PC-3 (cell line): Measurements from ENCODE around the gene CAPN13. TPM values are rescaled to one million over a fixed set of nuclear protein-coding genes. Genes with fewer than 3 reads are reported as not detected.

Source experiments
- ATAC-seq: fragments of 200-7000 bp; cut with Tn5 transposase; 2 replicates; pipeline ENCODE4 v1.9.1; 2020; ENCODE audit warnings: mild to moderate bottlenecking, moderate library complexity
- BruUV-seq: library from RNA; stranded (reverse); fragments of 400-500 nt; replicated peaks from 2 replicates; lab custom pipeline; 2021; lab: Mats Ljungman, UMichigan
- CTCF ChIA-PET: fragments of 300-600 bp; sonication (Branson Sonifier 250); formaldehyde crosslinking; loops from one replicate; lab custom pipeline; 2022; ENCODE audit warnings: antibody characterized with exemption; lab: Charles Lee
- POLR2A ChIA-PET: fragments of 300-600 bp; sonication (Branson Sonifier 250); formaldehyde crosslinking; loops from one replicate; lab custom pipeline; 2022; ENCODE audit warnings: antibody characterized with exemption; ENCODE audit not compliant: unreplicated experiment; lab: Charles Lee
- DNase-seq: peaks from one replicate; pipeline ENCODE4 v3.0.0-alpha.2; 2015
- H2AFZ ChIP-seq: fragments of 300-600 bp; sonication (generic); 2 replicates; pipeline ENCODE4 v1.6.0; 2016; ENCODE audit warnings: antibody characterized with exemption, low read length
- H3F3A ChIP-seq: fragments of 300-600 bp; sonication (generic); one replicate; pipeline ENCODE4 v1.6.0; 2017; ENCODE audit warnings: antibody characterized with exemption, low read length, control low read depth, mild to moderate bottlenecking; ENCODE audit not compliant: unreplicated experiment
- H3K27ac ChIP-seq: fragments of 300-600 bp; sonication (generic); 2 replicates; pipeline ENCODE4 v1.5.1; 2016; ENCODE audit warnings: mild to moderate bottlenecking, low read length
- H3K27me3 ChIP-seq: fragments of 300-600 bp; sonication (generic); 2 replicates; pipeline ENCODE4 v1.6.1; 2016; ENCODE audit warnings: low read length, mixed read lengths
- H3K36me3 ChIP-seq: fragments of 300-600 bp; sonication (generic); 2 replicates; pipeline ENCODE4 v1.6.1; 2016; ENCODE audit warnings: low read depth, mixed run types, low read length, mixed read lengths
- H3K4me1 ChIP-seq: fragments of 300-600 bp; sonication (generic); 2 replicates; pipeline ENCODE4 v1.5.1; 2016; ENCODE audit warnings: low read length; ENCODE audit not compliant: insufficient read depth
- H3K4me2 ChIP-seq: fragments of 300-600 bp; sonication (generic); 2 replicates; pipeline ENCODE4 v1.6.0; 2016; ENCODE audit warnings: low read length
- H3K4me3 ChIP-seq: fragments of 300-600 bp; sonication (generic); 2 replicates; pipeline ENCODE4 v1.5.1; 2016; ENCODE audit warnings: mild to moderate bottlenecking, low read length, mixed read lengths
- H3K79me2 ChIP-seq: fragments of 300-600 bp; sonication (generic); 2 replicates; pipeline ENCODE4 v1.6.1; 2017; ENCODE audit warnings: low read length, mixed read lengths
- H3K9ac ChIP-seq: fragments of 300-600 bp; sonication (generic); 2 replicates; pipeline ENCODE4 v1.6.0; 2016; ENCODE audit warnings: mild to moderate bottlenecking, low read length
- H3K9me2 ChIP-seq: fragments of 300-600 bp; sonication (generic); replicated peaks from 2 replicates; pipeline ENCODE4 v1.6.1; 2016; ENCODE audit warnings: mixed run types, low read length, mixed read lengths
- H3K9me3 ChIP-seq: fragments of 300-600 bp; sonication (generic); 2 replicates; pipeline ENCODE4 v1.6.1; 2016; ENCODE audit warnings: low read length, mixed read lengths
- H4K20me1 ChIP-seq: fragments of 300-600 bp; sonication (generic); 2 replicates; pipeline ENCODE4 v1.6.1; 2016; ENCODE audit warnings: low read length, mixed read lengths
- CTCF ChIP-seq: fragments of 300-600 bp; sonication (generic); conservative IDR thresholded peaks from 2 replicates; pipeline ENCODE4 v1.5.1; 2017; ENCODE audit warnings: antibody characterized with exemption, low read depth, mild to moderate bottlenecking, low read length
- EZH2 ChIP-seq: fragments of 300-600 bp; sonication (generic); IDR thresholded peaks from one replicate; pipeline ENCODE4 v1.6.1; 2017; ENCODE audit warnings: antibody characterized with exemption, mild to moderate bottlenecking, low read length; ENCODE audit not compliant: unreplicated experiment
- EZH2phosphoT487 ChIP-seq: fragments of 300-600 bp; sonication (generic); IDR thresholded peaks from 2 replicates; pipeline ENCODE4 v1.6.1; 2018; ENCODE audit warnings: mild to moderate bottlenecking, antibody characterized with exemption, low read length, borderline replicate concordance
- intact Hi-C: fragments of 100-400 bp; cut with micrococcal nuclease; formaldehyde crosslinking; loops from 2 replicates; pipeline ENCODE4 v1.9.0; 2023
- total RNA-seq: library from RNA; depleted of rRNA; stranded (reverse); fragments of >200 nt; gene quantifications from 2 replicates; pipeline ENCODE4 v1.2.3, GENCODE V29; 2014

CAPN13 gene
- total RNA-seq, 1 experiment from 2014 or later = 0.44 TPM

DNA sequence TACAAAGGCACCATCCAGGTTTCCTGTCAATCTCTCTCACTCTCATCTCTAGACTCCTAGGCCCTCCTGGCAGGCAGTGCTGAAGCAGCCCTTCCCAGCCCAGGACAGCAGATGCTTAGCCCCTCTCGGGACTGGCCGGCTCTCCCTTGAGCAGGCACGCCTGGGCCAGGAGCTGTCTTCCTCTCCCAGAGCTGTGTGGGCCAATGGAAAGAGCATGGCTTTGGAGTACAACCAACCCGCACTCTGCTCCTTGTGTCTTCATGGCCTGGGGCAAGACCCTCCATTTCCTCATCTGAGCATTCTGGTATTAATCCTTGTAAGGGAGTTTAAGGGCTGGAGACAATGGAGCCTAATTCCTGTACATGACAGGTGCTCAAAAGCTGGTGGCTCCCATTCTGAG lies 97.2 kb downstream of the CAPN13 start:
- Histone ChIP-seq H3K4me1 (no peaks in the 10 kb centered on the region; the same call in 1 of the 2 replicates), H3K4me2 (no peak overlapping the region), H3K4me3 (no peak overlapping the region), H3K27ac (no peak overlapping the region), H3K9me2 (no peaks in the 10 kb centered on the region), H2AFZ (no peak overlapping the region), H3F3A (no peaks in the 10 kb centered on the region), H3K79me2 (no peaks in the 10 kb centered on the region), H4K20me1 (no peaks in the 10 kb centered on the region), H3K9me3 (no peaks in the 10 kb centered on the region), H3K36me3 (no peaks in the 10 kb centered on the region; the same call in 1 of the 2 replicates), H3K9ac (no peak overlapping the region), H3K27me3 (no peaks in the 10 kb centered on the region)
- intact Hi-C loops = loop anchor here (10.0 kb wide), 1 partner anchor 1015 kb away; no protein-coding TSS in a partner anchor
- POLR2A ChIA-PET = no interaction called here
- no TSS peak for BruUV-seq
- CTCF ChIA-PET = no interaction called here
- ATAC-seq = no peak
- TF ChIP-seq CTCF (no peak), EZH2 (no peak), EZH2phosphoT487 (no peak)
- DNase-seq = no peak

DNA sequence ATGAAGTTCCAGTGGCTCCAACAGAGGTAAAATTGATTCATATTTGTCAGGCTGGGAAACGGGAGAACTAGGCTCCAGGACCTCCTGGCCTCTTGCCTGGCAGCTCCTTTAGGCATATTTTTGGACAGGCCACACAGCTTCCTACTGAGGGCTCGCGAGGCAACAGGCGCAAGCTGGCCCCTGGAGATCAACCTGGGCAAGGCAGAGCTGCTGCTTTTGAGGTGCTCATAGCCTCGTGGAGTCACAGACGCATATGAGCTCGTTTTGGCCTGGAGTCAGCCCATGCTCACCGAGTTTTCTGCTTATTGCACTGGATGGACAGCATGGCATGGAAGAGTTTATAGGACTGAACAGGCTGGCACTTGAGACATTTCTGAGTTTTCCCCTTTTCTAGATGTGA lies 97.7 kb downstream of the CAPN13 start:
- no peaks in the 10 kb centered on the region for H3K27me3 ChIP-seq
- H3K4me2 ChIP-seq = no peak overlapping the region
- H3K9me3 ChIP-seq = no peaks in the 10 kb centered on the region
- H3K9me2 ChIP-seq = no peaks in the 10 kb centered on the region
- no peaks in the 10 kb centered on the region; the same call in 1 of the 2 replicates for H3K4me1 ChIP-seq
- no peaks in the 10 kb centered on the region for H3F3A ChIP-seq
- DNase-seq = no peak
- BruUV-seq = no TSS peak
- intact Hi-C loops = loop anchor here (5.0 to 10.0 kb wide), 2 partner anchors 135 to 617 kb away; no protein-coding TSS in a partner anchor
- H3K79me2 ChIP-seq = no peaks in the 10 kb centered on the region
- TF ChIP-seq EZH2phosphoT487 = no peak
- TF ChIP-seq CTCF = no peak
- no peak for TF ChIP-seq EZH2
- no peaks in the 10 kb centered on the region for H4K20me1 ChIP-seq
- POLR2A ChIA-PET = no interaction called here
- ATAC-seq = no peak
- H3K4me3 ChIP-seq = no peak overlapping the region
- CTCF ChIA-PET = no interaction called here
- no peak overlapping the region for H3K9ac ChIP-seq
- H3K27ac ChIP-seq = no peak overlapping the region
- H3K36me3 ChIP-seq = no peaks in the 10 kb centered on the region; the same call in 1 of the 2 replicates
- no peak overlapping the region for H2AFZ ChIP-seq

DNA sequence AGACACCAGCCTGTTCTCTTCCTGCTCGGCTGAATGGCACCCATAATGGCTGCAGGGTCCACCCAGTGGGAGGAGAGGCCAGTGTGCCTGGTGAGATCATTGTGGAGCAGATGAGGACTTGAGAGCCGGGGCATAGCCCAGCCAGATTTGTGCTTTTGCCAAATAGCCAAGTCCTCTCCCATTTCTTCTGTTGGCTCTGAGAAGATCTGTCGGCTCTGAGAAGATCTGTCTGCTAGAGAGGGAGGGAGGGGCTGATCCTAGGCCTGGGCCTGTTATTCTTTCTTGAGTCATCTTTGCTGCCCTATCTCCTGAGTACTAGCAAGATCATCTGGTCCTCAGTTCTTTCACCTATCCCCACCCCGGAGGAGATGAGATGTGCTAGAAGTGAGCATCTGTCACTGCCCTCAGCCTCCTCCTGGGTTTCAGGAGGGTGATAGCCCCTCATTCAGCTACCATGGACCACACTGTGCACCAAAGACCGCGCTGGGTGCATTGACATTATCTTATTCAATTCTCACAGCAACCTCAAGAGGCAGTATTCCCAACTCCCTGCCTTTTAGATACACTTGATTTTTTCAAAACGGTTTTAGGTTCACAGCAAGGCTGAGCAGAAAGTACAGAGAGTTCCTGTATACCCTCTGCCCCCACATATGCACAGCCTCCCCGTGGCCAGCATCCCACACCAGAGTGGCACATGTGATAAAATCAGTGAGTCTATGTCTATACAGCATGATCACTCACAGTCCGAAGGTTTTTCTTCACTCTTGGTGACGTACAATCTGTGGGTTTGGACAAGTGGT lies 98.6 kb downstream of the CAPN13 start:
- TF ChIP-seq CTCF (peak; percentile 46), EZH2phosphoT487 (no peak), EZH2 (no peak)
- Histone ChIP-seq H3K36me3 (no peaks in the 10 kb centered on the region; the same call in 1 of the 2 replicates), H3K4me1 (no peaks in the 10 kb centered on the region), H3K27ac (no peak overlapping the region), H3K27me3 (no peaks in the 10 kb centered on the region), H3K4me2 (no peak overlapping the region), H2AFZ (no peak overlapping the region), H3K9me3 (no peaks in the 10 kb centered on the region), H3F3A (no peaks in the 10 kb centered on the region), H3K9me2 (no peaks in the 10 kb centered on the region), H4K20me1 (no peaks in the 10 kb centered on the region), H3K9ac (no peak overlapping the region), H3K79me2 (no peaks in the 10 kb centered on the region), H3K4me3 (no peak overlapping the region)
- intact Hi-C loops = loop anchor here (5.0 to 10.0 kb wide), 2 partner anchors 134 to 616 kb away; no protein-coding TSS in a partner anchor
- ATAC-seq (no peak), DNase-seq (peak; percentile 11)
- CTCF ChIA-PET = no interaction called here
- POLR2A ChIA-PET = no interaction called here
- BruUV-seq = no TSS peak
